ENCODE measurements around the gene E4F1.

The E4F1 gene, protein sequence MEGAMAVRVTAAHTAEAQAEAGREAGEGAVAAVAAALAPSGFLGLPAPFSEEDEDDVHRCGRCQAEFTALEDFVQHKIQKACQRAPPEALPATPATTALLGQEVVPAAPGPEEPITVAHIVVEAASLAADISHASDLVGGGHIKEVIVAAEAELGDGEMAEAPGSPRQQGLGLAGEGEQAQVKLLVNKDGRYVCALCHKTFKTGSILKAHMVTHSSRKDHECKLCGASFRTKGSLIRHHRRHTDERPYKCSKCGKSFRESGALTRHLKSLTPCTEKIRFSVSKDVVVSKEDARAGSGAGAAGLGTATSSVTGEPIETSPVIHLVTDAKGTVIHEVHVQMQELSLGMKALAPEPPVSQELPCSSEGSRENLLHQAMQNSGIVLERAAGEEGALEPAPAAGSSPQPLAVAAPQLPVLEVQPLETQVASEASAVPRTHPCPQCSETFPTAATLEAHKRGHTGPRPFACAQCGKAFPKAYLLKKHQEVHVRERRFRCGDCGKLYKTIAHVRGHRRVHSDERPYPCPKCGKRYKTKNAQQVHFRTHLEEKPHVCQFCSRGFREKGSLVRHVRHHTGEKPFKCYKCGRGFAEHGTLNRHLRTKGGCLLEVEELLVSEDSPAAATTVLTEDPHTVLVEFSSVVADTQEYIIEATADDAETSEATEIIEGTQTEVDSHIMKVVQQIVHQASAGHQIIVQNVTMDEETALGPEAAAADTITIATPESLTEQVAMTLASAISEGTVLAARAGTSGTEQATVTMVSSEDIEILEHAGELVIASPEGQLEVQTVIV

DNA sequence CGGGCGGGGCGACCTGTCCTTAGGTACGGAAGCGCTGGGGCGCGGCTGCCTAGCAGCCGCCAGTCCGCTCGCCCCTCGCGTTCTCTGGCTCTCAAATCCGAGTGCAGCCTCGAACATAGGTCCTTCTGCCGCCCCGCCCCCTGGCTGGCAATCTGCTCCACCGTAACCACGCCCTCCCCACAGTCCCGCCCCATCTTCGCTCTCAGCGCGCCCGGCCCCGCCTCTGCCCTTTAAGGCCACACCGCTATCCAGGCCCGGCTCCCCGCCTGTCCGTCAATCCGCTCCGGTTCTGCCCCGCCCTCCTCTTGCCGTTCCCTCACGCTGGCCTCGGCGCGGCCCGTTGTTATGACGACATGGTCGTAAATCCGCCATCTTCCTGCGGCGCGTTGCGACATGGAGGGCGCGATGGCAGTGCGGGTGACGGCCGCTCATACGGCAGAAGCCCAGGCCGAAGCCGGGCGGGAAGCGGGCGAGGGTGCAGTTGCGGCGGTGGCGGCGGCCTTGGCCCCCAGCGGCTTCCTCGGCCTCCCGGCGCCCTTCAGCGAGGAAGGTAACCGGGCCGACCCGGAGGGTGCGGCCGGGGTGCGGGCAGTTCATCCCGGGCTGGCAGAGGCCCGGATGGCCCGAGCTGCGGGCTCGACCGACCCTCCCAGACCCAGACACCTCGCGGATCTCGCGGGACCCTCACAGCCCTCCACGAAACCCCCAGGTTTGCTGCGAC is at the start of gene E4F1:
TSS of gene E4F1 (plus strand) at position 371 of the 721 bp plus-strand sequence. CDS start at position 394, 23 bp downstream.
- peak; percentile 99 for DNase-seq

DNA sequence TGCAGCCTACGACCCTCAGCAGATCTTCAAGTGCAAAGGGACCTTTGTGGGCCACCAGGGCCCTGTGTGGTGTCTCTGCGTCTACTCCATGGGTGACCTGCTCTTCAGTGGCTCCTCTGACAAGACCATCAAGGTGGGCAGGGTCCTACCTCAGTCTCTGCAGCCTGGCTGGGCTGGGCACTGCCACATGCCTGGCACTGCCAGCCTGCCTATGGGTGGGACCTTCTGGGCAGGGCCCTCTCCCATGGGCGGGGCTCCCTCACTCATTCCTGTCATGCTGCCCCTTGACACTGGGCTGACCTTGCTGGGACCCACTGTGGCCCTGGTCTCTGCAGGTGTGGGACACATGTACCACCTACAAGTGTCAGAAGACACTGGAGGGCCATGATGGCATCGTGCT is 49.5 kb upstream of the E4F1 start:
- no peak for DNase-seq

DNA sequence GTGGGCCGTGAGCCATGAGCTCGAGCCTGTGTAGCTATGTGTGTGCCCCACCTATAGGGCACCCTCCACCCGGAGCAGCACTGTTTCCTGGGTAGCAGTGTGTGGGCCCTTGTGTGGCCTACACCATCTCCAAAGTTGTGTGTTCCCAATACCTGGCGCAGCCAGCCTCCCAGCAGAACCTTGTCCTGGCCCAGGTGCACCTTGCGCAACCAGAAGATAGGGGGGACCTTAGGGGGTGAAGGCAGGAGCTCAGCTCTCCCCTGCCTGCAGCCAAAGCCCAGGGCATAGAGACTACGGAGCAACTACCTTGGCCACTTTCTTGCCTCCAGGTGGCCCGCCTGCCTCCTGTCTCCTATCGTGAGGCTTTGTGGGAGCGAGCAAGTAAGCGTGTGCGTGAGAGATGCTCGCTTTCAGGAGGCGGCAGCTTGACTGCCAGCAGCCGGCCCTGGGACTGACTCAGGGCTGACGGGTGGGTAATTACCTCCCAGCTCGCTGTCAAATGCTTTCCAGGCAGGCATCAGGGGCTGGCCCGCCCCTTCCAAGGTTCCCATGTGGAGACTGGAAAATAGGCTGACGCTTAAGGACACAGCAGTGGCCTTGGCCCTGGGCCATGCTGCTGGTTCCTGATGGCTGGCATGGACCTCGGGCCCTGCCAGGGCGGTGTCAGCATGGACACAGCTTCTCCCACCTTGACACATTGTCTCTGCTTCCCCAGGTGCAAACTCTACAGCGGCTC is 48.8 kb upstream of the E4F1 start:
- no peak for DNase-seq

DNA sequence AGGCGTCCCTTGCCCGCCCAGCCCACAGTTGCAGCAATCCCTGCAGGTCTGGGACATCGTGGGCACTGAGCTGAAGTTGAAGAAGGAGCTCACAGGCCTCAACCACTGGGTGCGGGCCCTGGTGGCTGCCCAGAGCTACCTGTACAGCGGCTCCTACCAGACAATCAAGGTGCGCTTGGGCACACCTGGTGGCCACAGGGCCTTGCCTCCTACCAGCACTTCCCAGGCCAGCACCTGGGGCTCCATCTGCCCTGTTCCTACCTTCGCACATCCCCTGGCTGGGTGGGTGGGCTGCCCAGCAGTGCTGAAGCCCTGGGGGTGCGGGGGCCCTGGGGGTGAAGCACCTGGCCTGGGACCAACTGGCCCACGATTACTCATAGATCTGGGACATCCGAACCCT is 47.9 kb upstream of the E4F1 start:
- DNase-seq = no peak

DNA sequence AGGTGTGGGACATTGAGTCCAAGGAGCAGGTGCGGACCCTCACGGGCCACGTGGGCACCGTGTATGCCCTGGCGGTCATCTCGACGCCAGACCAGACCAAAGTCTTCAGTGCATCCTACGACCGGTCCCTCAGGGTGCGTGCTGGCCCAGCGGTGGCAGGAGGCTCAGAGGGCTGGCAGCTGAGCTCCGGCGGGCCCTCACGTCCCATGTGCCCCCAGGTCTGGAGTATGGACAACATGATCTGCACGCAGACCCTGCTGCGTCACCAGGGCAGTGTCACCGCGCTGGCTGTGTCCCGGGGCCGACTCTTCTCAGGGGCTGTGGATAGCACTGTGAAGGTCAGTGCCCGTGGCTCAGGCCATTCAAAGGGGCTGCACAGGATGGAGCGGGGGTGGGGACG is 47.3 kb upstream of the E4F1 start:
- DNase-seq = no peak

DNA sequence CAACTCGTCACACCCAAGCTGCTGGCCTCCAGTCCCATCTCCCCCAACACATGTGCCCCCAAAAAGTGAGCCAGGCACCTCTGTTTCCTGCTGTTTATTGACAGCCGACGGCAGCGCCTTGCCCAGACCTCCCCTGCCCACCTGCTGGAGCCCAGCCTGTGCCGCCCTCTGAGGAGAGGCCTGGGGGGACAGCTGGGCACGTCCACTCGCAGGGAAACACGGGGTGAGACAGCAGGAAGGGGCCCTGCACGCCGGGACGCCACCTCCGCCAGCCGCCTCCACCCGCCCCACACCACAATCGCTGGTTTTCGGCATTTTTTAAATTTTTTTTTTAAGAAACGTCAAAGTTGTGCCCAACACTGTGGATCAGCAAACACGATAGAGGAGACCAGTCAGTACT is 46.3 kb upstream of the E4F1 start:
- DNase-seq = no peak

DNA sequence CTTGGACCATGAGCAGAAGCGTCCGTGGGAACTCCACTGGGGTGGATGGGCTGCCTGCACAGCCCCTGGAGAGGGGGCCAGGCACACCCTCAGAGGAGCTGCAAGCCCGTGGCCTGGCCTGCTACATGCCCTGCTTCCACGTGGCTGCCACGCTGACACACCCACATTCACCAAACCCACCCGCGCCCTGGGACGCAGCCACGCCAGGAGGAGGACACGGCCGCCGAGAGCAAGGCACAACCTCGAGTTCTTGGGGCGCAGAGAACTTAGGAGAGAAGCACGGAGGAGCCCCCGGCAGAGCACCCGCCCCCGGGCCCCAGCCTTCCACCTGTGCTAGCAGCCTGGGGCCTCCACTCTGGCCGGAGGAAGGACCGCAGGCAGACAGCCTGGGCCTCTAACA is 45.8 kb upstream of the E4F1 start:
- DNase-seq = no peak

DNA sequence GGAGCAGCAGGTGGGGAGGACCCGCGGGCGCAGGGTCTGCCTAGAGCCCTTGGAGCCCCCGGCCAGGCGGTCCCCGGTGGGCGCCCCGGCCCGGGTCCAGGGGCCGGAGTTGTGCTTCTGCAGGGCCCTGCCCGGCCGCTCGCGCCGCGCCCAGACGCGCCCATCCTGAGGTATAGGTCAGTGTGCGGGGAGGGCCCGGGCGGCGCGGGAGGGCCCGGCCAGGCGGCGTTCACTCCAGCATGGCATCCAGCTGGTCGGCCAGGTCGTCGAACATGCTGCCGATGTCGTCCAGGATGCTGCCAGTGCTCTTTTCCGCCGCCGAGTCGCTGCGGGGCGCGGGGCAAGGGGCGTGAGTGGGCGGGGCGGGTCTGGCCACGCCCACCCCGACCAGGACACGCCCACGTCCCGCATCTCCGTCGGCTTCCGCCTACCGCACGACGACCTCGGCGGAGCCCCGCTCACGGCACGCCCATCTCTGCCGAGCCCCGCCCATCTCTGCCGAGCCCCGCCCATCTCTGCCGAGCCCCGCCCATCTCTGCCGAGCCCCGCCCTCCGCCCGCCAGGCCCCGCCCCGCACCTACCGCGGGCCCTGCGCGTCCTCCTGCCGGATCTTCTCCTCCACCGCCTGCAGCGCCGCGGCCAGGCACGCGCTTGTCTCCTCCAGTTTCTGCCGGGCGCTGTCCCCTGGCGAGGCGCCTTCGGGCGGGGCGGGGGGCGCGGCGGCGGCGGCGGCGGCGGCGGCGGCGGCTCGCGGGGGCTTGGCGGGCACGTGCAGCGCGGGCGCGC is 44.9 kb upstream of the E4F1 start:
- no peak for DNase-seq

DNA sequence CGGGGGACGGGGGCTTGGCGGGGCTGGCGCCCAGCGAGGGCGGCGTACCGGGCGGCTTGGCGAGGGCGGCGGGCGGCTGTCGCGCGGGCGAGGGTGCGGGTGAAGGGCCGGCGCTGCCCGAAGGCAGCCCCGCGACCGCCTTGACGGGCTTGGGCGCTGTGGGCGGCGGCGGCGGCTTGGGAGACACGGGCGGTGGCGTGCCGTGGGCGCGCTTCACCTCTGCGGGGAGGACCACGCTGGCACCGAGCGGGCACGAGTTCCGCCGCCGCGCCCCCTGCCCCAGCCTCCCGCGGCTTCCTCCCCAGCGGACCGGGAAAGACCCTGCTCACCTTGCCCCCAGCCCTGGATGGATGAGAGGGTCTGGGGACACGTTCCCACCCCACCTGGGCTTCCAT is 44.3 kb upstream of the E4F1 start:
- no peak for DNase-seq

DNA sequence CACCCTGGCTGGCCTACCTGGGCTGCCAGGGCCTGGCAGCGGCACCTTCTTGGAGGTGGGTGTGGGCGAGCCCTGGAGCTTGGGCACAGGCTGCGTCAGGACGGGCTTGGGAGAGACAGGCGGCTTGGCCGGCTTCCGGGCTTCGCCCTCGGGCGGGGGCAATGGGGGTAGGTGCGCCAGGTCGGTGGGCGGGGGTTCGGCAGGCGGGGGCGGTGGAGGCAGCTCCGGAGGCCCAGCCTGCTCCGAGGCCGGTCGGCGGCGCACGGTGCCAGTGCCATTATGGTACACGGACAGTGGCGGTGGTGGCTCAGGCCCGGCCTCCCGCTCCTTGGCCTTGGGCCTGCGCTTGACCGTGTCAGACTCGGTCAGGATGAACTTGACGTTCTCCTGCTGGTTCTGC is 43.8 kb upstream of the E4F1 start:
- DNase-seq = no peak

DNA sequence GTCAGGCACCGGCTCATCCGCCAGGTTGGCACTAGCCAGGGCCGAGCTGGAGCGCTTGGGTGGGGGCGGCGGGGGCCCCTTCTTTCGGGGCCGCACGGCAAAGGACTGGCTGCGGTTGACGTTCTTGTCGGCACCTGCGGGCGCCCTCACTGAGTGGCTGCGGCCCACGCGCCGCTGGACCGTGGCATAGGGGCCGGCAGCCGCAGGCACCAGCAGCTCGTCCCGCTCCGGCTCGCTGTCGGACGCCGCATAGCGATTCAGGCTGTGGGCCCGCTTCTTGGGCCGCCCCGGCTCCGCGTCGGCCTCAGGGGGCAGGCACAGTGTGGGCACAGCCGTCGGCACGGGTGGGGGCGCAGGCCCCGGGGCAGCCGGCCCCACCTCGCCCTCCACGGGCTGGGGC is 42.9 kb upstream of the E4F1 start:
- no peak for DNase-seq

DNA sequence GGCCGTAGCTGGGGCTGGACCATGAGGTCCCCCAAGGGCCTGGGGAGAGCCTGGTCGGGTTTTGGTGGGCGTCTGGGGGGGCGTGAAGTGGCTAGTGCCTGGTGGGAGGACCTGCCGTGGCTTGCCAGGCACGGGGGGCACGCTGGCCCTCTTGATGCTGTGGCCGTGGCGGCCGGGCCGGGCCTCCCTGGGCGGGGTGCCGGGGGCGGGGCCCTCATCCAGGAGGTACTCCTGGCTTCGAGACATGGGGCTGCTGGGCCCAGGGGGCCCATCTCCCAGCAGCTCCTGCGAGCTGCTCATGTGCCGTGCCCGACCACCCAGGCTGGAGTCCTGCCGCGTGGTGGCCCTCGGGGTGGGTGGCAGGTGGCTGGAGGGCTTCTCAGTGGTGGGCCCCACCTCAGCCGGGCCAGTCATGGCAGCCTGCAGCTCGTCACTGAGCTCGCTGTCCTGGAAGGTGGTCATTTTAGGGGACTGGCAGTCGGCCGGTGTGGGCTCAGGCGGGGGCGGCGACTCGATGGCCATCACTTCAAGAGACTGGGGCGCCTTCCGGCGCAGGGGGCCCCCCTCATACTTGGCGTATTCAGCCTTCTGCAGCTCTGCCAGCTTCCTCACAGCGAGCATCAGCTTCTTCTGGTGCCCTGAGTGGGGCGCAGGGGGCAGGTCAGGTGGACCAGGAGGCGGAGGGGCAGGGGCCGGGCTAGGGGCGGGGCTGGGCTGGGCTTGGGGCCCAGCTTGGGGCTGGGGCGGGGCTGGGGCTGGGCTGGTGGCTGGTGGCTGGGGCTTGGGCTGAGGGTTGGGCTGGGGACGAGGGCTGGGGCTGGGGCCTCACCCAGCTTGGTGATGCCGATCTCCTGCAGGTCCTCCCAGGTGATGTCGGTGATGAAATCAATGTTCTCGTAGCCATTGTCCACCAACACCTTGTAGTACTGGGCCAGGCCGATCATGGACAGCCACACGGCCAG is 42.1 kb upstream of the E4F1 start:
- DNase-seq = no peak

DNA sequence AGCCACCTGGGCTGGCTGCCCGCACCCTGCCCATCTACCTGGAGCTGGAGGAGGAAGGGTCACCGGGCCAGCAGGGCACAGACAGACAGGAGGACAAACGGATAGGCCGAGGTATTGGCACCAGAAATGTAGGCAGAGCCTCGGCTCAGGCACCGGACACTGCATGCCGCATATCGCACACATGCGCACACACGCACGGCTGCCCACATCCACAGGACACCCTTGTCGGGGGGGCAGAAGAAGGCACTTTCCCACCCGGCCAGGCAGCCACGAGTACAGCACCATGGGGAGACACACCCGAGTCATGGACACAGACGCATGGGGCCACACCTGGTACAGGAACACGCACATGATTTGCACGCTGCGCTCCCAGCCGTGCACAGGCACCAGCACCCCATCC is 41.4 kb upstream of the E4F1 start:
- DNase-seq = no peak

DNA sequence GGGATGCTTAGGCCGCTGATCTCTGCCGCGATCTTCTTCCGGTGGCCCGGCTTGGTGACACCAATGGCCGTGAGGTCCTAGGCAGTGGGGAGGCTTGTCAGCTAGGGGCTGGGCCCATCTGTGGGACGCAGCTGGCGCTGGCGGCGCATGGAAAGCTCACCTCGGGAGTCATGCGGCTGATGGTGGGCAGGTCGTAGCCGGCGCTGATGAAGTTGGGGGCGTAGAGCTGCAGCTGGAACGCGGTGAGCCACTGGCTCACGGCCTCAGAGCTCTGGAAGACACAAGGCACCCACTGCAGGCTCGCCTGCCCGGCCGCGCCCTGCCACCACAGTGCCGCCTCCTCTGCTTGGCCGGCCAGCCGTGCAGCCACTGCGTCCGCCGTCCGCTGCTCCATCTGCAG is 39.7 kb upstream of the E4F1 start:
- no peak for DNase-seq

DNA sequence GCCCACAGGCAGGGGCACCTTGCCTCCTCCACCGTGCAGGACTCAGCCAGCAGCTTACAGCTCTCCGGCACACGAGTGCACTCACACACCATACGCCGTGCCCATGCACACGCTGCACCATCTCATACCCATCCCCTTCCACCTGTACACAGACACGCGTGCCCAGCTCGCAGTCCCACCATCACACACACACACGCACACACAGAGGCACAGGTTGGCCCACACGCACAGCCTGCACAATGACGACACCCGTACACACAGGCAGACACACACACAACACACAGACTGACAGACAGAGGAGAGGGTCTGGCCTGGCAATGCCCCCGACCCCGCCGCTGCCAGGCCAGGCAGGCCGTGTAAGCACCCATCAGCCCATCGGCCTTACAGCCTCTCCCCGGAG is 39.0 kb upstream of the E4F1 start:
- DNase-seq = no peak

DNA sequence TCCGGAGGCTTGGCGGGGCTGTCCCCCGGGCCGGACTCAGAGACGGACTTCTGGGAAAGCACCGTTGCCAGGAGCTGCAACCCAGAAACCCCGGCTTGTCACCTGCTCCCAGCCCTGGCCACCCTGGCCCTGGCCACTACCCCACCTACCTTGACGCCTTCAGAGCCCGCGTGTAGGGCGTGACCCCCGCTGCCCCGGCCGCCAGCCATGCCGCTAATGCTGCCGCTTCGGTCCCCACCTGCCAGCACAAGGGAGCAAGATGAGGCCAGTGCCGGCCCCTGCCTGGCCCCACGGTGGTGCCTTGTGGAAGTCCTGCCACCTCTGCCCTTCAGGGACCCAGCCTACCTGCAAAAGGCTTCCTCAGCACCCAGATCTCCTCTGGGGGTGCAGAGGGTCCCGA is 38.4 kb upstream of the E4F1 start:
- no peak for DNase-seq

DNA sequence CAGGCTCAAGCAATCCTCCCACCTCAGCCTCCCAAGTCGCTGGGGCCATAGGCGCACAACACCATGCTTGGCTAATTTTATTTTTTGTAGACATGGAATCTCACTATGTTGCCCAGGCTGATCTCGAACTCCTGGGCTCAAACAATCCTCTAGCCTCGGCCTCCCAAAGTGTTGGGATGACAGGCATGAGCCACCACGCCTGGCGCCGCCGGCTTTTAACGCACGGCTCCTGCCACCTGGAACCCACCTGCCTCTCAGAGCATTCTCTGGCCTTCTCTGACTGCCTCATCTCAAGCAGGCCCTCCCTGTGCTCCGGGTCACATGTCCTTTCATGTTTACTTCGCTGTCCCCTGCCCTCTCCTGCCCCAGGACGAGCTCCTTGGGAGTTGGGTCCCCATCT is 37.3 kb upstream of the E4F1 start:
- no peak for DNase-seq

DNA sequence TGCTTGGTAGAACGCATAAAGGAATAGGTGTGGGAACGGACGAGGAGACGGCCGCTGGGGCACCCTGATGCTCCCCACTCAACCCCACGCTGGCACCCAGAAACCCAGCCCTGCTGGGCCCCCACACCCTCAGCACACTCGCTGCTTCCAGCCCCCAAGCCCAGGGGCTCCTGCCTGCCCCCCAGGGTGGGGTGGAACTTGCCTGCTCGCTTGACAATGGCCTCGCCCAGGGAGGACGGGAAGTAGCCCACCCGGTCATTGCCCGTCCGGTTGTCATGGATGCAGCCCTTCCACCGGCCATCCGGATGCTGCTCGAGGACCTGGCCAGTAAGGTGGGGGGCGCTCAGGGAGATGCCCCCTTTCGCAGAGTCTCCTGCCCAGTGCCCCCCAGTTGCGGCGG is 36.9 kb upstream of the E4F1 start:
- no peak for DNase-seq

DNA sequence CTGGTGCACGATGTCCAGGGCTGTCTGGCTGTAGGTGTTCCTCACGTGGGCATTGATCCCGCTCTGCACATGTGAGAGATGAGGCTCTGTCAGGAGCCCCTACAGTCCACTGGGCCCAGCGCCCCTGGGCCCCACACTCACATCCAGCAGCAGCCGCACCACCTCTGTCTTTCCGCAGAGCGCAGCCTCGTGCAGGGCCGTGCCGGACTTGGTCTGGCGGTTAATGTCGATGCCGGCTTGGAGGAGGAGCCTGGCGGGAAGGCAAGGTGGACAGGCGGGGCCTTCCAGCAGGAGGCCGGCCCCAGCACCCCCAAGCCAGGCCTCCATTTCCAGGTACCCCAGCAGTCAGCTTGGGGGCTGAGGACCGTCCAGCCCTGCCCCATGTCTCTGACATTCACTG is 36.2 kb upstream of the E4F1 start:
- DNase-seq = no peak

DNA sequence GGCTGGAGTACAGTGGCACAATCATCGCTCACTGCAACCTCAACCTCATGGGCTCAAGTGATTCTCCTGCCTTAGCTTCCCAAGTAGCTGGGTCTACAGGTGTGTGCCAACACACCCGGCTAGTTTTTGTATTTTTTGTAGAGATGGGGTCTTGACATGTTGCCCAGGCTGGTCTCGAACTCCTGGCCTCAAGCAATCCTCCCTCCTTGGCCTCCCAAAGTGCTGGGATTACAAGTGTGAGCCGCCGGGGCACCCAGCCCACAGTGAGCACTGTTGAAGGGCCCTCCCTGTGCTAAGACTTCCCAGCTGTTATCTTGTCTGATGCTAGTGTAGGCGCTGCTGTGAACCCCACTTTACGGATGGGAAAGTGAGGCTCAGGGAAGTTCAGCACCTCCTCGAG is 35.0 kb upstream of the E4F1 start:
- no peak for DNase-seq

DNA sequence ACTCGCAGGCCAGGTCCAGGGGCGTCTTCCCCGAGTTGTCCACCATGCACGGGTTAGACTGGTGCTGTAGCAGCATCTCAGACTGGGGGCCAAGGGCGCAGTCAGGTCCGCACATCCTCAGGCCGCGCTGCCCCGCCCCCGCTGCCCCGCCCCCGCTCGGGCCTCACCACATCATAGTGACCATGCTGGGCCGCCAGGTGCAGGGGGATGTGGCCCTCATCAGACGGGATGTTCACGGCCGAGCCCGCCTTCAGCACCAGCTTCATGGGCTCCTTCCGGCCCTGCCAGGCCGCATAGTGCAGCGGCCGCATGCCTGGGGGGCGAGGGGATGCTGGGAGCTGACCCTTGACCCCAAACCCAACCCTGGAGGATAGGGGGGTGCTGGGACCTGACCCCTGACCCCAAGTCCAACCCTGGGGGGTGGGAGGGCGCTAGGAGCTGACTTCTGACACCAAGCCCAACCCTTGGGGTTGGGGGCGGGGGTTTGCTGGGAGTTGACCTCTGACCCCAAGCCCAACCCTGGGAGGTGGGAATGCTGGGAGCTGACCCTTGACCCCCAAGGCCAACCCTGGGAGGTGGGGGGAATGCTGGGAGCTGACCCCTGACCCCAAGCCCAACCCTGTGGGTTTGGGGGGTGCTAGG is 34.0 kb upstream of the E4F1 start:
- DNase-seq = no peak

Data from SHP77 (cell line).